ENCODE measurements around the gene KRT73. TPM values are rescaled to one million over a fixed set of nuclear protein-coding genes. Genes with fewer than 3 reads are reported as not detected.

Gene KRT73
- total RNA-seq, 1 experiment from 2014 or later = not detected

DNA sequence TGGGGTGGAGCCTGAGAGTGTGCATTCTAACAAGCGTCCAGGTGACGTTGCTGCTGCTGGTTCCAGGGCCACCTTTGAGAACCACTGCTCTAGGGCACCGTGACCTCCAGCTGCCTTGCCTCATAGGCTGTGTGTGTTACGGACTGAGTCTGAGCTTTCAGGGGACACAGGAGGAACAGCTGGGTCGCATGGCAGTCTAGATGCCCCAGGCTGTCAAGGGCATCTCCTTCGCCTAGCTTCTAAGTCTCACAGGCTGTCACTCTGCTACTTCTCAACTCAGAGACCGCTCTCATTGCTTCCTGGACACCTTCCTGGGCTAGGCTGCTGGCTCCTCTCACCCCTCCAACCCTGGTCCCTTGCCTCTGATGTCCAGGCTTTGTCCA lies 965 bp downstream of the KRT73 start (continued):
- TF ChIP-seq, protein P1, sequence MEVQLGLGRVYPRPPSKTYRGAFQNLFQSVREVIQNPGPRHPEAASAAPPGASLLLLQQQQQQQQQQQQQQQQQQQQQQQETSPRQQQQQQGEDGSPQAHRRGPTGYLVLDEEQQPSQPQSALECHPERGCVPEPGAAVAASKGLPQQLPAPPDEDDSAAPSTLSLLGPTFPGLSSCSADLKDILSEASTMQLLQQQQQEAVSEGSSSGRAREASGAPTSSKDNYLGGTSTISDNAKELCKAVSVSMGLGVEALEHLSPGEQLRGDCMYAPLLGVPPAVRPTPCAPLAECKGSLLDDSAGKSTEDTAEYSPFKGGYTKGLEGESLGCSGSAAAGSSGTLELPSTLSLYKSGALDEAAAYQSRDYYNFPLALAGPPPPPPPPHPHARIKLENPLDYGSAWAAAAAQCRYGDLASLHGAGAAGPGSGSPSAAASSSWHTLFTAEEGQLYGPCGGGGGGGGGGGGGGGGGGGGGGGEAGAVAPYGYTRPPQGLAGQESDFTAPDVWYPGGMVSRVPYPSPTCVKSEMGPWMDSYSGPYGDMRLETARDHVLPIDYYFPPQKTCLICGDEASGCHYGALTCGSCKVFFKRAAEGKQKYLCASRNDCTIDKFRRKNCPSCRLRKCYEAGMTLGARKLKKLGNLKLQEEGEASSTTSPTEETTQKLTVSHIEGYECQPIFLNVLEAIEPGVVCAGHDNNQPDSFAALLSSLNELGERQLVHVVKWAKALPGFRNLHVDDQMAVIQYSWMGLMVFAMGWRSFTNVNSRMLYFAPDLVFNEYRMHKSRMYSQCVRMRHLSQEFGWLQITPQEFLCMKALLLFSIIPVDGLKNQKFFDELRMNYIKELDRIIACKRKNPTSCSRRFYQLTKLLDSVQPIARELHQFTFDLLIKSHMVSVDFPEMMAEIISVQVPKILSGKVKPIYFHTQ (CRISPR knock-in tag; IDR thresholded peaks at IDR 0.05) = no peak
- no peak for TF ChIP-seq ZNF121 (CRISPR knock-in tag; IDR thresholded peaks at IDR 0.05)
- no peak for TF ChIP-seq SP1 (CRISPR knock-in tag; conservative IDR thresholded peaks at IDR 0.05)
- no peak for TF ChIP-seq ARID4B (CRISPR knock-in tag; IDR thresholded peaks at IDR 0.05; ENCODE audit: borderline replicate concordance)
- TF ChIP-seq ZNF281 (CRISPR knock-in tag; IDR thresholded peaks at IDR 0.05) = no peak
- TF ChIP-seq CREM (CRISPR knock-in tag; IDR thresholded peaks at IDR 0.05) = no peak
- no peak for TF ChIP-seq MYBL2 (CRISPR knock-in tag; IDR thresholded peaks at IDR 0.05)
- no peak for TF ChIP-seq PREB (CRISPR knock-in tag; IDR thresholded peaks at IDR 0.05; ENCODE audit: borderline replicate concordance)
- TF ChIP-seq KAT7 (CRISPR knock-in tag; IDR thresholded peaks at IDR 0.05; ENCODE audit: borderline replicate concordance) = no peak

GRCh38 chr12:52616680-52617402 lies 1.5 kb downstream of the KRT73 start:
- CTCF ChIA-PET = interaction anchor here (0.9 to 1.5 kb wide), 3 partner anchors 249 to 496 kb away, joined by 4 to 5 read pairs (median 4); no protein-coding TSS in a partner anchor
- DNase-seq (ENCODE audit: low spot score) = no peak

More at GRCh38 chr12:52616680-52617402, 1.5 kb downstream of the KRT73 start:
- POLR2A ChIA-PET = no interaction called here
- H3K4me1 Mint-ChIP-seq = no peaks in the 10 kb centered on the region
- no peak for ATAC-seq
- H3K27me3 Mint-ChIP-seq (ENCODE audit: low read depth) = no peaks in the 10 kb centered on the region
- H3K27ac Mint-ChIP-seq = no peak overlapping the region
- H3K36me3 Mint-ChIP-seq = no peaks in the 10 kb centered on the region
- H3K4me3 Mint-ChIP-seq = no peak overlapping the region
- TF ChIP-seq E2F1 (CRISPR knock-in tag; IDR thresholded peaks at IDR 0.05) (no peak), PRRX2 (CRISPR knock-in tag; IDR thresholded peaks at IDR 0.05) (no peak), ATF2 (CRISPR knock-in tag; IDR thresholded peaks at IDR 0.05; ENCODE audit: borderline replicate concordance, low read depth) (no peak), ZNF423 (CRISPR knock-in tag; IDR thresholded peaks at IDR 0.05) (no peak), SP1 (CRISPR knock-in tag; conservative IDR thresholded peaks at IDR 0.05) (no peak), ZNF232 (CRISPR knock-in tag; IDR thresholded peaks at IDR 0.05) (no peak), EMX1 (CRISPR knock-in tag; IDR thresholded peaks at IDR 0.05) (no peak), ZNF396 (CRISPR knock-in tag; IDR thresholded peaks at IDR 0.05; ENCODE audit: borderline replicate concordance) (no peak)
- TF ChIP-seq, protein P2, sequence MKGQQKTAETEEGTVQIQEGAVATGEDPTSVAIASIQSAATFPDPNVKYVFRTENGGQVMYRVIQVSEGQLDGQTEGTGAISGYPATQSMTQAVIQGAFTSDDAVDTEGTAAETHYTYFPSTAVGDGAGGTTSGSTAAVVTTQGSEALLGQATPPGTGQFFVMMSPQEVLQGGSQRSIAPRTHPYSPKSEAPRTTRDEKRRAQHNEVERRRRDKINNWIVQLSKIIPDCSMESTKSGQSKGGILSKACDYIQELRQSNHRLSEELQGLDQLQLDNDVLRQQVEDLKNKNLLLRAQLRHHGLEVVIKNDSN (CRISPR knock-in tag; IDR thresholded peaks at IDR 0.05) = no peak
- TF ChIP-seq, protein P1 (CRISPR knock-in tag; IDR thresholded peaks at IDR 0.05) = no peak
- H3K9me3 Mint-ChIP-seq = no peaks in the 10 kb centered on the region
